NCI-H510A (cell line): ENCODE data around the gene RBM23.

Source experiments
- DNase-seq: peaks from one replicate; lab custom pipeline; 2025; lab: John Stamatoyannopoulos, UW

RBM23 gene

GRCh38 chr14:22885975-22886374 lies 33.0 kb downstream of the RBM23 start:
- DNase-seq: no peak

- no peak for DNase-seq
Measured at GRCh38 chr14:22884738-22885523, 34.0 kb downstream of the RBM23 start.

GRCh38 chr14:22884076-22884737 lies 34.7 kb downstream of the RBM23 start:
- no peak for DNase-seq

GRCh38 chr14:22883173-22883976 lies 35.6 kb downstream of the RBM23 start, which contains the start of gene REM2:
Gene REM2 (plus strand): TSS chr14:22883222. CDS start chr14:22883288, 66 bp downstream.
- DNase-seq: peak; percentile 9

- peak; percentile 57 for DNase-seq
Measured at GRCh38 chr14:22882529-22883172, 36.3 kb downstream of the RBM23 start.

GRCh38 chr14:22882064-22882463 lies 36.9 kb downstream of the RBM23 start:
- DNase-seq: no peak

- DNase-seq: no peak
Measured at GRCh38 chr14:22878271-22879246, 40.4 kb downstream of the RBM23 start.

- DNase-seq: no peak
Measured at GRCh38 chr14:22877000-22877501, 41.9 kb downstream of the RBM23 start.

GRCh38 chr14:22875748-22876319 lies 43.1 kb downstream of the RBM23 start:
- DNase-seq: no peak

- no peak for DNase-seq
Measured at GRCh38 chr14:22875003-22875747, 43.8 kb downstream of the RBM23 start.

- no peak for DNase-seq
Measured at GRCh38 chr14:22872833-22873520, 46.0 kb downstream of the RBM23 start.

GRCh38 chr14:22872033-22872832 lies 46.7 kb downstream of the RBM23 start:
- DNase-seq: peak; percentile 52

- peak; percentile 92 for DNase-seq
Measured at GRCh38 chr14:22871224-22872032, 47.5 kb downstream of the RBM23 start, which contains the start of gene LRP10. Gene LRP10 (plus strand): TSS chr14:22871740. CDS start chr14:22872304, 564 bp downstream.

GRCh38 chr14:22870811-22871223 lies 48.1 kb downstream of the RBM23 start:
- DNase-seq: no peak

- no peak for DNase-seq
Measured at GRCh38 chr14:22866874-22867273, 52.1 kb downstream of the RBM23 start.

GRCh38 chr14:22865424-22866405 lies 53.2 kb downstream of the RBM23 start:
- DNase-seq: no peak
